GM13977 (cell line): Measurements from ENCODE around the gene ELL2.

Source experiments
- DNase-seq: peaks from one replicate; pipeline ENCODE4 v3.0.0; 2012; ENCODE audit warnings: low spot score
- CTCF ChIP-seq: IDR thresholded peaks from 2 replicates; pipeline ENCODE4 v1.5.1; 2012; ENCODE audit warnings: mild to moderate bottlenecking, control low read depth; ENCODE audit not compliant: insufficient read depth; ENCODE audit errors: extremely low read depth, missing control alignments
- in situ Hi-C: fragments of 300-500 bp; cut with MboI; formaldehyde crosslinking; loops from one replicate; pipeline ENCODE4 v1.12.0; 2022; ENCODE audit warnings: low sequenced_read_pairs, low pct_unique_long_range_greater_than_20kb, mixed read lengths, inconsistent platforms; ENCODE audit not compliant: unreplicated experiment

The ELL2 gene

GRCh38 chr5:95884017-95884325 is 77.7 kb downstream of the ELL2 start:
- TF ChIP-seq CTCF: no peak
- in situ Hi-C loops: no loop called here
- DNase-seq: peak; percentile 31

GRCh38 chr5:95883185-95884016 is 78.2 kb downstream of the ELL2 start:
- TF ChIP-seq CTCF: no peak
- in situ Hi-C loops: no loop called here
- peak; percentile 24 for DNase-seq

- no peak for DNase-seq
- in situ Hi-C loops: no loop called here
Observed at GRCh38 chr5:95881833-95882232, 79.8 kb downstream of the ELL2 start.

GRCh38 chr5:95880081-95880926 is 81.3 kb downstream of the ELL2 start:
- DNase-seq: no peak
- in situ Hi-C loops: no loop called here

More at GRCh38 chr5:95881833-95882232, 79.8 kb downstream of the ELL2 start:
- TF ChIP-seq CTCF: no peak

GRCh38 chr5:95879661-95880060 is 82.0 kb downstream of the ELL2 start:
- in situ Hi-C loops: no loop called here
- DNase-seq: no peak
- TF ChIP-seq CTCF: no peak

More at GRCh38 chr5:95880081-95880926, 81.3 kb downstream of the ELL2 start:
- no peak for TF ChIP-seq CTCF

- no peak for DNase-seq
- in situ Hi-C loops: no loop called here
- no peak for TF ChIP-seq CTCF
Observed at GRCh38 chr5:95878417-95879323, 83.0 kb downstream of the ELL2 start.
